Endothelial cell (in vitro differentiated cells): Measurements from ENCODE around the gene AMPH. TPM values are rescaled to one million over a fixed set of nuclear protein-coding genes. Genes with fewer than 3 reads are reported as not detected.

Experiments used
- DNase-seq: peaks from one replicate; pipeline ENCODE4 v3.0.0; 2021; ENCODE audit warnings: low spot score
- H3K27ac Mint-ChIP-seq: one replicate; pipeline ENCODE4 v1.8.0; 2021; ENCODE audit warnings: mixed read lengths, inconsistent platforms; ENCODE audit not compliant: unreplicated experiment
- H3K27me3 Mint-ChIP-seq: one replicate; pipeline ENCODE4 v1.8.0; 2021; ENCODE audit warnings: mild to moderate bottlenecking, moderate library complexity, mixed read lengths, inconsistent platforms; ENCODE audit not compliant: unreplicated experiment
- H3K36me3 Mint-ChIP-seq: one replicate; pipeline ENCODE4 v1.8.0; 2021; ENCODE audit warnings: mild to moderate bottlenecking, low read depth, mixed read lengths, inconsistent platforms; ENCODE audit not compliant: unreplicated experiment
- H3K4me1 Mint-ChIP-seq: one replicate; pipeline ENCODE4 v1.8.0; 2021; ENCODE audit warnings: mild to moderate bottlenecking, mixed read lengths, inconsistent platforms; ENCODE audit not compliant: unreplicated experiment
- H3K4me3 Mint-ChIP-seq: one replicate; pipeline ENCODE4 v1.8.0; 2021; ENCODE audit warnings: mild to moderate bottlenecking, mixed read lengths, inconsistent platforms; ENCODE audit not compliant: unreplicated experiment
- H3K9me3 Mint-ChIP-seq: one replicate; pipeline ENCODE4 v1.8.0; 2021; ENCODE audit warnings: mixed read lengths, inconsistent platforms; ENCODE audit not compliant: unreplicated experiment
- total RNA-seq: library from RNA; stranded (reverse); fragmentation: NEBNext Ultra II Directional; extraction: Animal tissue kit (Norgen Biotek cat#: 25700); gene quantifications from one replicate; pipeline ENCODE4 v1.2.1, GENCODE V29; 2021; ENCODE audit not compliant: unreplicated experiment
- TF ChIP-seq, protein P1 (sequence below): fragments of 200-600 bp; sonication (generic); IDR thresholded peaks from one replicate; pipeline ENCODE4 v1.5.0; 2021; ENCODE audit warnings: antibody characterized with exemption; ENCODE audit not compliant: unreplicated experiment

The AMPH gene
- total RNA-seq, 1 donor from 2014 or later, result 1.6 TPM

DNA sequence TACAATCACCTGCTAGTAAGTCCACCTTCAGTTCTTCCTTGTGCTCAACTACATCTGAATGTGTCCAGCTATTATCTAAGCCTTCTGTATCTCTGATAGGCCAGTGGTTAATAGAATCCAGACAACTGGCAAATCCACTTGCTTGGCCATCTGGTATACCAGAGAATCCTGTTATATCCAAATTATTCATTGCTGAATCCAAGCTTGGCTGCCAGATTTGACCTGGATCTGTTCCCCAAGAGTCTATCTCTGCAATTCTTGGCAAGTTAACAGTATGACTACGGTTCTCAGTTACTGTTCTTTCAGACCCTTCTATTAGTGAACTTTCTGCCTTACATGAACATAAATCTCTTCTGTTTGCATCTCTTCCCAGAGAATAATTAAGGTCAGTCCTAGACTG lies 203.1 kb downstream of the AMPH start:
- Mint-ChIP-seq H3K4me3 (no peak overlapping the region), H3K9me3 (no peaks in the 10 kb centered on the region), H3K27ac (no peak overlapping the region), H3K36me3 (no peaks in the 10 kb centered on the region), H3K4me1 (peaks cover 9% of the 10 kb centered on the region), H3K27me3 (no peaks in the 10 kb centered on the region)
- TF ChIP-seq, protein P1, sequence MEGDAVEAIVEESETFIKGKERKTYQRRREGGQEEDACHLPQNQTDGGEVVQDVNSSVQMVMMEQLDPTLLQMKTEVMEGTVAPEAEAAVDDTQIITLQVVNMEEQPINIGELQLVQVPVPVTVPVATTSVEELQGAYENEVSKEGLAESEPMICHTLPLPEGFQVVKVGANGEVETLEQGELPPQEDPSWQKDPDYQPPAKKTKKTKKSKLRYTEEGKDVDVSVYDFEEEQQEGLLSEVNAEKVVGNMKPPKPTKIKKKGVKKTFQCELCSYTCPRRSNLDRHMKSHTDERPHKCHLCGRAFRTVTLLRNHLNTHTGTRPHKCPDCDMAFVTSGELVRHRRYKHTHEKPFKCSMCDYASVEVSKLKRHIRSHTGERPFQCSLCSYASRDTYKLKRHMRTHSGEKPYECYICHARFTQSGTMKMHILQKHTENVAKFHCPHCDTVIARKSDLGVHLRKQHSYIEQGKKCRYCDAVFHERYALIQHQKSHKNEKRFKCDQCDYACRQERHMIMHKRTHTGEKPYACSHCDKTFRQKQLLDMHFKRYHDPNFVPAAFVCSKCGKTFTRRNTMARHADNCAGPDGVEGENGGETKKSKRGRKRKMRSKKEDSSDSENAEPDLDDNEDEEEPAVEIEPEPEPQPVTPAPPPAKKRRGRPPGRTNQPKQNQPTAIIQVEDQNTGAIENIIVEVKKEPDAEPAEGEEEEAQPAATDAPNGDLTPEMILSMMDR, result no peak
- no peak for DNase-seq

DNA sequence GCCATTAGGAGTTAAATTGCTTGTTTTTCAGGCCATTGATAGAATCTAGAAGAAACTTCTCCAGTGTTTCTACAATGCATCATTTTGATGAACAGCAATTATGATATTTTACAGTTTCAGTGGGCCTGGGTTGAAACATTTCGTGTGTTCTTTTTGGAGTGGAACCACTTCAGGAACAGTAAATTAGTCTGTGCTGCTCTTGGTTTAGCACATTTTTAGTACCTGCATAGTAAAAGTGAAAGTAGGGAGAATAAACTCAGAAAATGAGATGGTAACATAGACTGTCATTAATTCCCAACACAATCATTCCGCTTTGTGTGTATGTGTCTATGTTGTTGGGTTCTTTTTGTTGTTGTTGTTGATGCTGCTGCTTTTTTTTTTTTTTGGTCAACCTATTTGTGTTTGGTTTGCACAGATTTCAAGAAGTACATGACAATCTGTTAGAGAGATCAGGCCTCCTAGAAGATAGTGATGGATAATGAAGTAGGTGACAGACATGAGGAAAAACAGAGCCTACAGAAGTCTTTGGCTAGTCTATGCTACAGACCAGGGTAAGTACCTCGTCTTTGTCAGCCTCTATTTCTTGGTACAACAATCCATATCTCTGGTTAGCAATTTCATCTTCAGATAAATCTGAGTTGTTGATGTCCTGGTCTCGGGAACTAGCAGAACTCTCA lies 203.8 kb downstream of the AMPH start:
- H3K27ac Mint-ChIP-seq, result no peak overlapping the region

DNA sequence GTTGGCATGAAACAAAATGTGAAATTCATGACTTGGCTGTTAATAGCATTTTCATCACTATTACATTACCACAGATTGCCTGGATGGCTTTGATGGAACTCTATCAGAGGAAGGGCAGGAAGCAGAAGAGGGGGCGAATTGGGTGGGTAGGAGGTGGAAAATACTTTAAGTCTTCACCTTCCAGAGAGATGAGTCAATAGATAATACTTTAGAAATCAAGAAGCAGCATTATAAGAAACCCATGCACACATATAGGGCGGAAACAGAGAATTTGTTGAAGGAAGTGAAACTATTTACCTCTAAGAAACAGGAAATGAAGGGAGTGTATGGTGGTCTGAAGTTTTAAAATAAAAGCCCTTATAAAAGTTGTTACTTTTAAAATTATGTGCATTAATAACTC lies 205.7 kb downstream of the AMPH start:
- Mint-ChIP-seq H3K27me3 (no peaks in the 10 kb centered on the region), H3K36me3 (no peaks in the 10 kb centered on the region), H3K4me1 (peaks cover 5% of the 10 kb centered on the region), H3K27ac (no peak overlapping the region), H3K9me3 (no peaks in the 10 kb centered on the region), H3K4me3 (no peak overlapping the region)
- DNase-seq, result no peak
- TF ChIP-seq, protein P1, result no peak

More for the DNA sequence above, 203.8 kb downstream of the AMPH start:
- Mint-ChIP-seq H3K27me3 (no peaks in the 10 kb centered on the region), H3K36me3 (no peaks in the 10 kb centered on the region), H3K9me3 (no peaks in the 10 kb centered on the region), H3K4me1 (peaks cover 6% of the 10 kb centered on the region), H3K4me3 (no peak overlapping the region)
- TF ChIP-seq, protein P1, result no peak
- DNase-seq, result no peak

DNA sequence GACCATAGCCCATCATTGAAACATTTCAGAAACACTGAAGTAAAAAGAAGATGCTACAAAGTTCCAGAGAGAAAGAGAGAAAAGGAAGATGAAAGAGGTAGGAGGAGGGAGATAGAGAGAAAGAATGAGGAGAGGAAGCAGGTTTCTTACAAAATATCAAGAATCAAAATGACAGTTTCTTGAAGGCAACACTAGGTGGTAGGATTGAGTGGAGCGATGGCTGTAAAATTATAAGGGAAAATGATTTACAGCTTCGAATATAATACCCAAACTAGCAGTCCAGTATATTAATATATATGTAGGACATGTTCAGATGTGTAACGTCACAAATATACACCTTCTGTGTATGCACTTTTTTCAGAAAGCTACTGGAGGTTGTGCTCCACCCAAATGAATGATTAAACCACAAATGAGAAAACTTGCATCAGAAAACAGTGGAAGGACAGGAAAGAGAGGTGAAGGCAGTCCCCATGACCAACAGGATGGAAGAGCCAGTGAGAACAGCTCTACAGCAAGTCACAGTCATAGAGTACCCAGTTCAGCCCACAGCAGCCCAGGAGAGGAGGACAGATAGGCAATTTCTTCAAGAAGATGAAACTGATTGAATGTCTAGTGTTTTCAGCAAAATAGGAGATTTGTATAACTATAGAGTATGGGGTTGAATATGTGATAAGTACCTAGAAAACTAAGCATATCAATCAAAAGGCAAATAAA lies 206.3 kb downstream of the AMPH start:
- TF ChIP-seq, protein P1, result no peak
- no peak for DNase-seq
- Mint-ChIP-seq H3K36me3 (no peaks in the 10 kb centered on the region), H3K27me3 (no peaks in the 10 kb centered on the region), H3K27ac (no peak overlapping the region), H3K9me3 (no peaks in the 10 kb centered on the region), H3K4me1 (peaks cover 5% of the 10 kb centered on the region), H3K4me3 (no peak overlapping the region)

DNA sequence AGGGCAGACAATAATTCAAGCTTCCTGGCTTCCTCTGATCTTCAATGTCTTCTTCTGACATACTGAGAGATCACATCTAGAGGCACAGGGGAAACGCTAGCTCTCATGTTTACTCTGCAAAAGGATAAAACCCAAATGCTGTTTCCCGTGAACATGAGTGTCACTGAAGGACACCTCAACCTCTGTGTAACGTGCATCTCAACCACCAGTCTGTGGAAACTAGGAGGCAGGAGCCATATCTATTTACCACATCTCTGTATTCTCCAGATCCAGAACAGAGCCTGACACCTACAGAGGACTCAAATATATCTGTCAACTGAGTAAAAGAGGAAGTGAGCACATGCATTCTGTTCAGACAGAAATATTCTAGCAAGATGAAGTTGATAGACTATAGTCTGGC lies 217.4 kb downstream of the AMPH start:
- Mint-ChIP-seq H3K9me3 (no peaks in the 10 kb centered on the region), H3K27me3 (no peaks in the 10 kb centered on the region), H3K4me3 (no peak overlapping the region), H3K36me3 (no peaks in the 10 kb centered on the region), H3K27ac (no peak overlapping the region), H3K4me1 (no peaks in the 10 kb centered on the region)
- TF ChIP-seq, protein P1, result no peak
- DNase-seq, result no peak
